Measurements from ENCODE around the gene CNTLN. TPM values are rescaled to one million over a fixed set of nuclear protein-coding genes. Genes with fewer than 3 reads are reported as not detected.
"Not testable (repeated sequence)": the region's sequence is repeated elsewhere in the genome, so short reads cannot be mapped to it uniquely, and the experiment has no call there.

The CNTLN gene
- total RNA-seq, 1 donor from 2014 or later: 18.6 TPM

DNA sequence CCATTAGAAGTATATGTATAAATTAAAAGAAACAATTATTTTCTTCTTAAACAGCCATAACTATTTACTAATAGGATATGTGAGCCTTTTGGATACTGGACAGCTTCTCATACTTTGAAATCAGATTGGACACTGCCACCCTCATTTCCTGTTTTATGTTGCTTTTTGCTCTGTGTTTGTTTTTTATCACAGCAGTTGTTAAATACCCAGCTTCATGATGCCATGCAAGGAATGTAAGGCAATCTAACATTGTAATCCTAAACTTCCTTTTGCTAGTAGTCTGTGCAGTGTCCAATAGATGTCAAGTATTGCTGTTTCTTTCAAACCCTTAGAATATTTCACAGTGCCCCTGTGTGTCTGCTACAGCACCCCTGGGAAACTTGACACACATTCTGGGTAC is 56.2 kb downstream of the CNTLN start:
- DNase-seq: no peak

DNA sequence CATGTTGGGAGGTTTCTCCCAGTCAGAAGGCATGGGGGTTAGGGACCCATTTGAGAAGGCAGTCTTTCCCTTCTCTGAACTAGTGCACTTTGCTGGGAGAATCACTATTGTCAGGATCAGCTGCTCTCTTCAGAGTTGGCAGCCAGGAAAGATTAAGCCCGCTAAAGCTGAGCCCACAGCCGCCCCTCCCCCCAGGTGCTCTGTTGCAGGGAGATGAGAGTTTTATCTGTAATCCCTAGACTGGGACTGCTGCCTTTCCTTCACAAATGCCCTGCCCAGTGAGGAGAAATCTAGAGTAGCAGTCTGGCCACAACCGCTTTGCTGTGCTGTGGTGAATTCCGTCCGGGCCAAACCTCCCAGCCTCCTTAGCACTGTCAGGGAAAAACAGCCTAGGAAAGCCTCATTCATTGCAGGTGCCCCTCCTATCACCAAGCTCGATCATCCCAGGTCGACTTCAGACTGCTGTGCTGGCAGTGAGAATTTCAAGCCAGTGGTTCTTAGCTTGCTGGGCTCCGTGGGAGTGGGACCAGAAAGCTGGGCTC is 69.8 kb downstream of the CNTLN start:
- DNase-seq: no peak

DNA sequence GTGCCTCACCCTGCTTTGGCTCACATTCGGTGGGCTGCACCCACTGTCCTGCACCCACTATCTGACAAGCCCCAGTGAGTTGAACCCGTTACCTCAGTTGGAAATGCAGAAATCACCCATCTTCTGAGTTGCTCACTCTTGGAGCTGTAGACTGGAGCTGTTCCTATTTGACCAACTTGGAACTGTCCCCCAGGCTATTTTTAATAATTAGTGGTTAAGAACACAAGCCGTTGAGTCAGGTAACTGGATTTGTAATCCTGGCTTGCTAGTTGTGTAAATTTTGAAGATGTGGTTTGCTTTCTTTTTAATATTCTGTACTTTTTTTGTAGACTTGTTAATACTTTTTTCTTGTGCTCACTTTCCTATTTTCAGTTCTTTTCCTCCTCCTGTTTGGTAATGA is 81.2 kb downstream of the CNTLN start:
- no peak for DNase-seq

DNA sequence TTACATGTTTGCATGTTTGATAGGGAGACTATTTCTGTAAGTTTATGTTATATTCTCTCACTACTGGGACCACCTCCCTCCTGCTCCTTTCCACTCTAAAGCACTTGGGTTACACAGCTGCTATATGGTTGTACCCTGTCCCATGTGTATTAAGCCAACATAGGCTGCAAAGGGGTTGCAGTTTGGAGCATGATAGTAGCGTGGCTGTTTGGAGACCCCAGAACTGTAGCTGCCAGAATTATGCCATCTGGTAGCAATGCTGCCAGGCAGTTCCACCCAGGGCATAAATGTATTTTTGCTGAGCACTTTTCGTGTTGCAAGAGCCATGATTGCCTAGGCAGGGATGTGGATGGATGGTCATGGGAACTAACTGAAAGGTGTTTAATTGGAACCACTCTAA is 81.8 kb downstream of the CNTLN start:
- no peak for DNase-seq

DNA sequence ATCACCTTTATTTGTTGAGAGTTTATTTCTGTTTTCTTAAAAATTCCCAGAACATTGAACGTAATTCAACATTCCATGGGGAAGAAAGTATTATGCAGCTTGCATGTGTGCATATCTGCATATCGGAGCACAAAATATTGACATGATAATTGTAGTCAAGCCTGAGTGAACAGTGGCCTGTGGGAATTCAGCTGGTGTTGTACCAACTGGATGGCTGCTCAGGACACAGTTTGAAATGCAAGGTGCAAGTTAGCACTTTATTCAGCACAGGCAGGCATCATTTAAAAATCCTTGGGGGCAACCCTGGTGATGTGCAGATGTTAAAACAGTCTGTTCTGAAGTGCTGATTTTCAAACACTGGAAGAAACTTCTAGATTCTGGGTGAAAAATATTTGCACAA is 82.4 kb downstream of the CNTLN start:
- no peak for DNase-seq

DNA sequence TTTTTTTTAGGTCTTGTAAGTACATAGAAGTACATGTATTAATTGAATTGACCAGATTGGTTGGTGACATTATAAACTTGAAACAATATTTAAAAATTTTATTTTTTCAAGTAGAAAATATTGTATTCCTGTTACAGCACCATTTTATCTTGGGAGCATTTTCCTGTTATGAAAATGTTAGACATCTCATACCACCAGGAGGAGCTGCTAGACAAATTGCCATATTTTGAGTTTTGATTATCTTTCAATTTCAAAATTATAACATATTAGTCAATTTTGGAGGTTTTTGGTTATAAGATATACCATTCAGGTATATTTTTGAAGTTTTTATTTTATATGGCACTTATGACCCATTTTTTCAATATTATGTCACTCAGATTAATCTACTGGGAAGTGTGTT is 84.4 kb downstream of the CNTLN start:
- DNase-seq: no peak

- DNase-seq: no peak
Measured at GRCh38 chr9:17222932-17223331, 88.1 kb downstream of the CNTLN start.

DNA sequence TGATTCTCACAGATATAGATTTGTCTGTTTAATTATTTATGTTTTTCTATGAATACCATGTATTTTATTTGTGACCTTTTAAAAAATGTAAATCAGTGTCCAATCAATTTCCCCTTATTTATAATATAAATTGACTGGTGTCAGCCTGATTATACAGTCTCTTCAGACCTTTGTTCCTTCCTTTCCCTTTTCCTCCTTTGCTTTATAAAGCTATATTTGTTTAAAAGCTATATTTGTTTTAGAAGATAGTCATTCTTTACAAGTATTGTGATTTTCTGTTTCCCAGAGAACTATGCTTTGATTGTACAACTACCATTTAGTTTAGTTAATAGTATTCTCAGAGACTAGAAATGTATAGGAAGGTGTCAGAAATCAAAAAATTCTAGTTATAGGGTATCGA is 90.6 kb downstream of the CNTLN start:
- DNase-seq: no peak

GRCh38 chr9:17229945-17230560 is 95.2 kb downstream of the CNTLN start:
- DNase-seq: no peak

DNA sequence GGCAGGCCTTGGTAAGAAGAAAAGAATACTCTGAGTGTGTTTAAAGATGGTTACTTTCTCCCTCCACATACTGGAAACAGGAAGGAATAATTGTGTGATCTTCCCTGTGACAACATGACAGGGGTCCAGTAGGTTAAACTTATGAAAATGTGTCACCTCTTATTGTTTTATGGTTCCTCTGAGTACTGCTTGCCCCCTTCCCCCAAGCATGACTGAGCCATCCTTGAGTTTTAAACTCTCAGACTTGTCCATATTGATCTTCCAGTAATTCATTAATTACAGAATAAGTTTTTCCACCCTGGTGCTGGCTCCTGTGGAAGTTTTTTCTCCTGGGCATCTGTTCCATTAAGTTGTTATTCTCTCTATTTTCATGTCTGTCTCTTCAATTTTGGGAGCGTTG is 95.8 kb downstream of the CNTLN start:
- DNase-seq: no peak

DNA sequence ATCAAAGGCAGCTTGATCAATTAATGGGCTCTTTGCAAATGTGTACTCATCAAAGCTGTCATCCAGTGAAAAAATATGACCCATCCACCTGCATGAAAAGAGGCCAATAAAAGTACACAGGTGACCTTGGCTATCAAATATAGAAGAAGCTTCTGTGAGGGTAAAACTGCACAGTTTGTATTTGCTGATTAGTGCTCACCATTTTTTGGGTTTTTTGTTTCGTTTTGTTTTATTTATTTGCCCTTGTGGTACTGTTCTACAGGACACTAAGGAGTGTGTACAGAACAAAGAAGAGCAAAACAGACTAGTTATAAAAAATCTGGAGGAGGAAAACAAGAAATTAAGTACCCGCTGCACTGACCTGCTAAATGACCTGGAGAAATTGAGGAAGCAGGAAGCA is 101.3 kb downstream of the CNTLN start:
- no peak for DNase-seq

GRCh38 chr9:17246770-17247169 is 111.9 kb downstream of the CNTLN start:
- DNase-seq: no peak

DNA sequence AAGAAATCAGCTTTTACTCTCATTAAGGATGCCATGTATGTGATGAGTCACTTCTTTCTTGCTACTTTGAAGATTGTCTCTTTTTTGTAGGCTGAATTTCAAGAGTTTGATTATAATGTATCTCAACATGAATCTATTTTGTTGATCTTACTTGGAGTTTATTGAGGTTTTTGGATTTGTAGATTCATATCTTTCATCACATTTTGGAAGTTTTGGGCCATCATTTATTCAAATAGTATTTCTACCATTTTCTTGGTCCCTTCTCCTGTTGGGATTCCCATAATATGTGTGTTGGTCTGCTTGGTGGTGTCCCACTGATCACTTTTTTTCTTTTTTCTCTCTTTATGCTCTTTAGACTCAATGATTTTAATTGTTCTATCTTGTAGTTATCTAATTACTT is 116.3 kb downstream of the CNTLN start:
- no peak for DNase-seq

DNA sequence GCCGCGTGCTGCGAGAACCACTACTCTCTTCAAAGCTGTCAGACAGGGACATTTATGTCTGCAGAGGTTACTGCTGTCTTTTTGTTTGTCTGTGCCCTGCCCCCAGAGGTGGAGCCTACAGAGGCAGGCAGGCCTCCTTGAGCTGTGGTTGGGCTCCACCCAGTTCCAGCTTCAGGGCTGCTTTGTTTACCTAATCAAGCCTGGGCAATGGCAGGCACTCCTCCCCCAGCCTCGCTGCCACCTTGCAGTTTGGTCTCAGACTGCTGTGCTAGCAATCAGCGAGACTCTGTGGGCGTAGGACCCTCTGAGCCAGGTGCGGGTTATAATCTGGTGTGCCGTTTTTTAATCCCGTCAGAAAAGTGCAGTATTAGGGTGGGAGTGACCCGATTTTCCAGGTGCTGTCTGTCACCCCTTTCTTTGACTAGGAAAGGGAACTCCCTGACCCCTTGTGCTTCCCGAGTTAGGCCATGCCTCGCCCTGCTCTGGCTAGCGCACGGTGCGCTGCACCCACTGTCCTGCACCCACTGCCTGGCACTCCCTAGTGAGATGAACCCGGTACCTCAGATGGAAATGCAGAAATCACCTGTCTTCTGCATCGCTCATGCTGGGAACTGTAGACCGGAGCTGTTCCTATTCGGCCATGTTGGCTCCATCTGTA is 133.8 kb downstream of the CNTLN start:
- not testable (repeated sequence) for DNase-seq

DNA sequence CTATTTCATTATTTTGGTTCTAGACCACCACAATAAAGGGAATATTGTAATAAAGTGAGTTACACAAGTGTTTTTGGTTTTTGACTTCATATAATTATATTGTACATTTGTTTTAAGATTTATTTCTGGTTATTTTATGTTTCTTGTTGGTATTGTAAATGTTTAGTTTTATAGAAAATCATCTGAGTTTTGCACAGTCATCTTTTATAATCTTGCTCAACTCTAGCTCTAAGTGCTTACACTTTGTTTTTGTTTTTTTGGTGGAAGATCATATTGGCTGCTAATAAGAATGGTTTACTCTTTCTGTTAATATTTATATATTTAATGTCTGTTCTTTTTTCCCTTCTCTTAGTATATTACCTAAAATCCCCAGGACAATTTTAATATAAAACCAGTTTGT is 135.0 kb downstream of the CNTLN start:
- DNase-seq: no peak

DNA sequence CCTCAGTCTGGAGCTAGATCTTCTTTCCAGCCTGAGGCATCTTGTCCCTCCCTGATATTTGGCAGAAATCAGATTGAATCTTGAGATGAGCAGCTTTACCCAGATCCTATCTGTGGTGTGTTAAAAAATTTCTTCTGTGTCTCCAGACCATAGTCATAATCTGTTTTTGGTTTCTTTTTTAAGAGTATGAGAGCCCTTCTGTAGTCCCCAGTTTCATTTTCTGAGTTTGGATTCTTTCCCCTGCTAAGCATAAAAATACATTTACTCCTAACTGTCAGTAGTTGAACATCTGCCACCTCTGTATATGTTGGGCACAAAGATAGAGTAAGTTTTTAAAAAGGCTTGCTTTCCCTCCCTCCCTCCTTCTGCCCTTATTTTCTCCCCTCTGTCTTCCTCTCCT is 137.7 kb downstream of the CNTLN start:
- no peak for DNase-seq

- no peak for DNase-seq
Measured at GRCh38 chr9:17280350-17281012, 145.6 kb downstream of the CNTLN start.

- DNase-seq: not testable (repeated sequence)
Measured at GRCh38 chr9:17290673-17291072, 155.8 kb downstream of the CNTLN start.

DNA sequence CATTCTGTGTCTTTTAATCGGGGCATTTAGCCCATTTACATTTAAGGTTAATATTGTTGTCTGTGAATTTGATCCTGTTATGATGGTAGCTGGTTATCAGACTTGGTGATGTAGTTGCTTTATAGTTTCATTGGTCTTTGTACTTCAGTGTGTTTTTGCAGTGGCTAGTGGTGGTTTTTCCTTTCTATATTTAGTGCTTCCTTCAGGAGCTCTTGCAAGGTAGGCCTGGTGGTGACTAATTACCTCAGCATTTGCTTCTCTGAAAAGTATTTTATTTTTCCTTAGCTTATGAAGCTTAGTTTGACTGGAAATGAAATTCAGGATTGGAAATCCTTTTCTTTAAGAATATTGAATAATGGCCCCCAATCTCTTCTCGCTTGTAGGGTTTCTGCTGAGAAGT is 156.9 kb downstream of the CNTLN start:
- no peak for DNase-seq

DNA sequence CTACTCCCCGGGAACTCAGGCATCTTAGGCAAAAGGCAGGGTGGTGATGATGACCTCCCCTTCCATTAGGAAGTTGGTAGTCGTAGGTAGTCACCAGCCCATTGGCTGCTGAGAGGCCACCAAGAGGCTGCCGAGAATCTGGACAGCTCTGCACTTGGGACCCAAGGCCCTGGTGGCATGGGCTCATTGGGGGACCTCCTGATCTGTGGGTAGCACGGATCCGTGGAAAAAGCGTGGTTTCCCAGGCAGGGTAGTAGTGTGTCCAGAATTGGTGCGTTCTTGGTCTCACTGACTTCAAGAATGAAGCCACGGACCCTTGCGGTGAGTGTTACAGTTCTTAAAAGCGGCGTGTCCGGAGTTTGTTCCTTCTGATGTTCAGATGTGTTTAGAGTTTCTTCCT is 158.8 kb downstream of the CNTLN start:
- no peak for DNase-seq

- DNase-seq: no peak
Measured at GRCh38 chr9:17294822-17295624, 160.2 kb downstream of the CNTLN start.

- DNase-seq: no peak
Measured at GRCh38 chr9:17315341-17315740, 180.5 kb downstream of the CNTLN start.

GRCh38 chr9:17318821-17319320 is 184.0 kb downstream of the CNTLN start:
- DNase-seq: no peak
